Measurements from ENCODE around the gene TIMM9. TPM values are rescaled to one million over a fixed set of nuclear protein-coding genes. Genes with fewer than 3 reads are reported as not detected.

The TIMM9 gene
- total RNA-seq, 1 donor from 2014 or later, result 28.5 TPM

- no peak for TF ChIP-seq CTCF (IDR thresholded peaks at IDR 0.05)
- H3K27me3 ChIP-seq (ENCODE audit: low read depth), result no peaks in the 10 kb centered on the region
- H3K4me3 ChIP-seq, result no peak overlapping the region
- no peaks in the 10 kb centered on the region for H3K9me3 ChIP-seq
- DNase-seq (no peak), ATAC-seq (no peak)
- peaks cover 74% of the 10 kb centered on the region for H3K36me3 ChIP-seq
- no peaks in the 10 kb centered on the region for H3K4me1 ChIP-seq
- no peak overlapping the region for H3K27ac ChIP-seq
- intact Hi-C loops (cut with DNase I), result no loop called here
Observed at GRCh38 chr14:58465421-58465820, 38.1 kb upstream of the TIMM9 start.

GRCh38 chr14:58464652-58465051 is 37.3 kb upstream of the TIMM9 start:
- DNase-seq, result no peak
- H3K27ac ChIP-seq, result no peak overlapping the region
- H3K36me3 ChIP-seq, result peaks cover 77% of the 10 kb centered on the region
- H3K4me3 ChIP-seq, result no peak overlapping the region
- ATAC-seq, result no peak
- H3K27me3 ChIP-seq (ENCODE audit: low read depth), result no peaks in the 10 kb centered on the region
- no peaks in the 10 kb centered on the region for H3K4me1 ChIP-seq
- TF ChIP-seq CTCF (IDR thresholded peaks at IDR 0.05), result no peak
- H3K9me3 ChIP-seq, result no peaks in the 10 kb centered on the region
- intact Hi-C loops (cut with DNase I), result no loop called here

- H3K27ac ChIP-seq, result no peak overlapping the region
- H3K4me3 ChIP-seq, result no peak overlapping the region
- ATAC-seq (no peak), DNase-seq (no peak)
- no peaks in the 10 kb centered on the region for H3K27me3 ChIP-seq (ENCODE audit: low read depth)
- peaks cover 70% of the 10 kb centered on the region for H3K36me3 ChIP-seq
- no peaks in the 10 kb centered on the region for H3K9me3 ChIP-seq
- H3K4me1 ChIP-seq, result no peaks in the 10 kb centered on the region
- intact Hi-C loops (cut with DNase I), result no loop called here
- TF ChIP-seq CTCF (IDR thresholded peaks at IDR 0.05), result no peak
Observed at GRCh38 chr14:58463147-58463546, 35.8 kb upstream of the TIMM9 start.

GRCh38 chr14:58460772-58461171 is 33.4 kb upstream of the TIMM9 start:
- no peaks in the 10 kb centered on the region for H3K4me1 ChIP-seq
- TF ChIP-seq CTCF (IDR thresholded peaks at IDR 0.05), result no peak
- ATAC-seq (peak in 1 of 2 donors; percentile 67), DNase-seq (no peak)
- H3K4me3 ChIP-seq, result no peak overlapping the region
- H3K27me3 ChIP-seq (ENCODE audit: low read depth), result no peaks in the 10 kb centered on the region
- intact Hi-C loops (cut with DNase I), result no loop called here
- H3K9me3 ChIP-seq, result no peaks in the 10 kb centered on the region
- H3K36me3 ChIP-seq, result peaks cover 71% of the 10 kb centered on the region
- no peak overlapping the region for H3K27ac ChIP-seq

GRCh38 chr14:58455593-58456265 is 28.4 kb upstream of the TIMM9 start:
- no peak overlapping the region for H3K4me3 ChIP-seq
- no peaks in the 10 kb centered on the region for H3K27me3 ChIP-seq (ENCODE audit: low read depth)
- ATAC-seq, result no peak
- TF ChIP-seq CTCF (IDR thresholded peaks at IDR 0.05), result no peak
- no peak for DNase-seq
- no peaks in the 10 kb centered on the region for H3K4me1 ChIP-seq
- H3K27ac ChIP-seq, result no peak overlapping the region
- H3K36me3 ChIP-seq, result peaks cover 79% of the 10 kb centered on the region
- intact Hi-C loops (cut with DNase I), result no loop called here
- H3K9me3 ChIP-seq, result no peaks in the 10 kb centered on the region

All from lower lobe of right lung (tissue), 2 donors.